Thymus (tissue), 11 donors: ENCODE results near the gene PER1. TPM values are rescaled to one million over a fixed set of nuclear protein-coding genes. Genes with fewer than 3 reads are reported as not detected.
A peak's percentile ranks its signal among the peaks of the same experiment; 100 is the strongest.

Experiments used
- DNase-seq, 9 donors: peaks; one replicate each; pipeline ENCODE4 v3.0.0-alpha.2; 2013; ENCODE audit warnings: low spot score in 9 of 9, low read depth in 6 of 9, missing footprints in 1 of 9
- H3K27ac ChIP-seq, 2 donors: one replicate each; pipeline ENCODE4 v1.5.1; 2013; ENCODE audit warnings: control low read depth in 1 of 2, low read depth in 1 of 2, low read length in 1 of 2, mild to moderate bottlenecking in 1 of 2, moderate library complexity in 1 of 2
- H3K27me3 ChIP-seq, 2 donors: one replicate each; pipeline ENCODE4 v1.5.1; 2013; ENCODE audit warnings: low read length in 1 of 2; ENCODE audit not compliant: control insufficient read depth in 2 of 2, insufficient read depth in 1 of 2
- H3K36me3 ChIP-seq, 2 donors: one replicate each; pipeline ENCODE4 v1.5.1; 2013; ENCODE audit warnings: low read length in 1 of 2, mild to moderate bottlenecking in 1 of 2, moderate library complexity in 1 of 2; ENCODE audit not compliant: control insufficient read depth in 2 of 2, insufficient read depth in 2 of 2
- H3K4me1 ChIP-seq, 2 donors: one replicate each; pipeline ENCODE4 v1.5.1; 2013; ENCODE audit warnings: low read length in 2 of 2; ENCODE audit not compliant: control insufficient read depth in 2 of 2, insufficient read depth in 2 of 2
- H3K4me3 ChIP-seq, 2 donors: one replicate each; pipeline ENCODE4 v1.5.1; 2013; ENCODE audit warnings: low read length in 2 of 2, control low read depth in 1 of 2, mild to moderate bottlenecking in 1 of 2
- H3K9me3 ChIP-seq, 2 donors: one replicate each; pipeline ENCODE4 v1.5.1; 2013; ENCODE audit warnings: low read length in 1 of 2, mild to moderate bottlenecking in 1 of 2; ENCODE audit not compliant: control insufficient read depth in 2 of 2, insufficient read depth in 1 of 2
- WGBS: extraction: QIAGEN DNeasy Blood & Tissue Kit; methylation state at CpG from one replicate; pipeline ENCODE4 v1.1.7; 2013; 5-methylcytosine and 5-hydroxymethylcytosine counted together
- polyA plus RNA-seq: library from polyadenylated mRNA; stranded (reverse); fragments of 200-250 nt; gene quantifications from one replicate; pipeline ENCODE4 v1.2.3, GENCODE V29; 2013
- total RNA-seq: library from RNA; stranded (reverse); fragments of 120-200 nt; gene quantifications from one replicate; pipeline ENCODE4 v1.2.4, GENCODE V29; 2013
- donor health status: healthy.

Gene PER1
- total and polyA plus RNA-seq, 2 donors = 4.2 to 71.9 TPM

DNA sequence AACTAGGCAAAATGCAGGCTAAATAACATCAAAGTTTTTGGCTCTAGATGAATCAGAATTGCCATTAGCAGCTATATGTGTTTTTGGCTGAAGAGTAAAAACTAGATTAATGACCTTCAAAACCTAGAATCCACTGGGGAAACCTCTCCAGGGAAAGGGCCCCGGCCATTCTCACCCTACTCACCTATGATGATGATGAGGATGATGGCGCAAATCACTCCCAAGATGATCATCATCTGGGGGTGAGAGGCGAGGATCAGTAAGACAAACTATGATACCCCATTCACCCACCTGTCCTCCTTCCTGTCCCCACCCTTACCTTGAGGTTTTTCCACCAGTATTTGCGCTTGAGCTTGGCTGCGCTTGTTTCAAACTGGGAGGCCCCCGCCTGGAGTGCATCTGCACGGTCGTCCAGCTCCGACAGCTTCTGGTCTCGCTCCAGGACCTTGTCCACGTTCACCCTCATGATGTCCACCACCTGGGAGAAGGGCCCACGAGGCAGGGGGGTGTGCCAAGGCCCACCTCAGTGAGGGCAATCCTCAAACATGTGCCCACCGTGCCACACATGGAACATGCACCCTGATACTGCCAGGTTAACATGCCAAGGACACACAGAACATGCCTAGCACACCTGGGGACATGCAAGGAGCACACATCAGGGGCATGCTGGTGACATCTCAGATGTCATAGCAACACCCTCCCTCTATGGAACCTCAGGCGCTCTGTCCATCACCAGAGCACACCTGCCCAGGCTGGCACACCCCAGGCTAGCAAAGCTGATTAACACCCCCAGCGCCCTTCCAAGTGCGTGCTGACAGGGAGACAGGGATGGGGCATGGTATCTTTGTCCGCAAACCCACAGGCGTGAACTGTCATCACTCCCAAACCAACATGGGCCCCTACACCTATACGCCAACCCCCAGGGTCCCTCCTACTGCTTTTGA, 9.4 kb upstream of the PER1 start:
- 87% methylated on average over 19 of the region's 19 CpGs for WGBS
- no peak for DNase-seq
- Histone ChIP-seq H3K9me3 (peaks cover 0 to 6% of the 10 kb centered on the region in 2 donors), H3K4me3 (peak overlapping the region; percentile 98 to 100), H3K27me3 (no peaks in the 10 kb centered on the region), H3K4me1 (peaks cover 38 to 71% of the 10 kb centered on the region in 2 donors), H3K27ac (peak overlapping the region; percentile 87 to 99), H3K36me3 (peaks cover 26 to 31% of the 10 kb centered on the region in 2 donors)

DNA sequence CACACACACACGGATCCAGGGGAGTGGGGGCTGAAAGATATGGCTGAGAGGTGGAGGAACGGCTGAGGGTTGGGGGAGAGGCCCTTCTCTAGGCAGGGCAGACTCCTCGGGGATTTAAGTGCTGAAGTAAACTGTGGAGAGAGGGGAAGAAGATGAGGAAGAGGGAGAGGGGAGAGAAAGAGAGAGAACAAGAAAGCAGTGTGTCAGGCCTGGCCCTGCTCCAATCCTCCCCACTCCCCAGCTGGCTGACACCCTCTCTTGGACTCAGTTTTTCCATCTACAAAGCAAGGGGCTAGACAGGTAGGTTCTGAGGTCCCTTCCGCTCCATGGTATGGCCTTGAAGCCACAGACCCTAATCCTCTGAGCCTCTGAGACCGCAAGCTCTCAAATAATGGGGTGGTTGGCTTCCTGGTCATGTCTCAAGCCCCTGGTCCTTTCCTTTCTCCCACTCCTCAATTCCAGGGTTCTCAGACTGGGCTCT, 8.6 kb upstream of the PER1 start:
- DNase-seq = no peak

DNA sequence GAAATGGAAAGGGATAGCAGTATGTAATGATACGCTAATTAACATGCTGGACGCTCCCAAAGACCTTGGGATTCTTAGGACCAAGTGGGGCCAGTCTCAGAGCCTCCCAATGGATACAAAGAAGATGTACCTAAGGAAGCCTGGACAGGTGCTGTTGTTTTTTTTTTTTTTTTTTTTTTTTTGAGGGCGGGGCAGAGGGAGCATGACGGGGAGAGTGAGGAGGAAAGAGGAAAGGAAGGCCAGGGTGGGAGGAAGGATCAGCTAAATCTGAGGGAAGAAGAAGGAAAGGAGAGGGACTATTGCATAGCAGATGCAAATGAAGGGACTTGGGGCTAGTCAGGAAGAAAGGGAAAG, 8.0 kb upstream of the PER1 start:
- peak overlapping the region in 1 of 2 donors; percentile 21 for H3K27ac ChIP-seq
- peaks cover 46 to 81% of the 10 kb centered on the region in 2 donors for H3K4me1 ChIP-seq

More for the DNA sequence above, 8.6 kb upstream of the PER1 start:
- no peaks in the 10 kb centered on the region for H3K27me3 ChIP-seq
- peaks cover 0 to 6% of the 10 kb centered on the region in 2 donors for H3K9me3 ChIP-seq
- no peak overlapping the region for H3K4me3 ChIP-seq
- WGBS = 91% methylated on average over 5 of the region's 5 CpGs
- H3K4me1 ChIP-seq = peaks cover 40 to 76% of the 10 kb centered on the region in 2 donors
- H3K36me3 ChIP-seq = peaks cover 26 to 31% of the 10 kb centered on the region in 2 donors
- no peak overlapping the region for H3K27ac ChIP-seq

DNA sequence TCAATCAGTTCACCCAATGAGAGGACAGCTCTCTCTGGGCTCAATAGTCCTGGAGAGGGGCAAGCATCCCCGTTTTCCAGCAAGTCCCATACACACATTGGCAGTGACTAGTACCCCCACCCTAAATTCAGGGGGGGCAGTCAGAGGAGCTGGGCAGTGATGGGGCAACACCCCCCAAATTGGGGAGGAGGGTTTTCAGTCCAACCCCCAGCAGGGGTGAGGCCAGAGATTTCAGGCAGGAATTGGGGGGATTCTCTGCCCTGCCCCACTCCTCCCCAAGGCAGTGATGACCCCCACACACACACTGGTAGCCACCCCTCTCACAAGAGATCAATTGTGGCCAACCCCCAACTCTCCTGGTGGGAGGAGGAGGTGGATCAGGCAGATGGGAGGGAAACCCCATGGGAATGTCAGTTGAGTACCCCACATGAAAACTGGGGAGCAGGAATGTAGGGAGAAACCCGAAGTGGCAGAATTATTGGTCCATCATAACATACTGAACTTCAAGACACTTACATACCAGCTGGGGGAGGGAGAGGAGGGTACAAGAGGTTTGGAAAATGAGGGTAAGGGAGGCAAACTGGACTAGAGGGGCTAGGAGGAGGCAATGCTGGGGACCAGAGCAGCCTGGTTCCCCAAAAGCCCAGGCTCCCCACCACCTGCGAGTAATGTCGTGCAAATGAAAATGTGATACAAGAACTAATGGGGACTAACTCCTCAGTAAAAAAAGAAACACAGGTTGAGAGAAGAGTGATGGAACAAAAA, 7.4 kb upstream of the PER1 start:
- Histone ChIP-seq H3K4me3 (no peak overlapping the region), H3K36me3 (peaks cover 26 to 31% of the 10 kb centered on the region in 2 donors), H3K27ac (peak overlapping the region in 1 of 2 donors; percentile 55), H3K4me1 (peaks cover 50 to 81% of the 10 kb centered on the region in 2 donors), H3K9me3 (peaks cover 0 to 6% of the 10 kb centered on the region in 2 donors), H3K27me3 (no peaks in the 10 kb centered on the region)
- 95% methylated on average over 4 of the region's 4 CpGs for WGBS
- no peak for DNase-seq

More for the DNA sequence above, 8.0 kb upstream of the PER1 start:
- H3K36me3 ChIP-seq = peaks cover 26 to 31% of the 10 kb centered on the region in 2 donors
- DNase-seq = no peak
- H3K27me3 ChIP-seq = no peaks in the 10 kb centered on the region
- 91% methylated on average over 4 of the region's 4 CpGs for WGBS
- peaks cover 0 to 6% of the 10 kb centered on the region in 2 donors for H3K9me3 ChIP-seq
- H3K4me3 ChIP-seq = no peak overlapping the region

DNA sequence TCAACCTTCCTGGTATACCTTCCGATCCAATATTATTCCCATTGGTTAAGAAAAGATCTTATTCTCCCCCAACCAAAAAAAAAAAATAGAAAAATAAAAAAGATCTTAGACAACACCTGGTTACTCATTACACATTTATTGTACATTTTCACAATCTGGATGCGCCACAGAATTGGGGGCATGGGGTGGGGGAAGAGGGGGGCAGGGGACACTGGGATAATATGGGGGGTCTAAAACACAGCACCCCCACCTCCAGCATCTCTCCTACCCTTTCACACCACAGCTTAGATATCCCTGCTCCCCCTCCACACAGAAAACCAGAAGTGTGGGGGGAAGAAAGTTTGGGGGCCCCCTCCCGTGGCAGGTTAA, 6.8 kb upstream of the PER1 start:
- no peak overlapping the region for H3K4me3 ChIP-seq
- peaks cover 50 to 81% of the 10 kb centered on the region in 2 donors for H3K4me1 ChIP-seq
- no peaks in the 10 kb centered on the region for H3K27me3 ChIP-seq
- 73% methylated on average over 3 of the region's 3 CpGs for WGBS
- H3K9me3 ChIP-seq = peaks cover 0 to 3% of the 10 kb centered on the region in 2 donors
- peak overlapping the region; percentile 34 to 87 for H3K27ac ChIP-seq
- no peak for DNase-seq
- H3K36me3 ChIP-seq = peaks cover 26 to 31% of the 10 kb centered on the region in 2 donors

DNA sequence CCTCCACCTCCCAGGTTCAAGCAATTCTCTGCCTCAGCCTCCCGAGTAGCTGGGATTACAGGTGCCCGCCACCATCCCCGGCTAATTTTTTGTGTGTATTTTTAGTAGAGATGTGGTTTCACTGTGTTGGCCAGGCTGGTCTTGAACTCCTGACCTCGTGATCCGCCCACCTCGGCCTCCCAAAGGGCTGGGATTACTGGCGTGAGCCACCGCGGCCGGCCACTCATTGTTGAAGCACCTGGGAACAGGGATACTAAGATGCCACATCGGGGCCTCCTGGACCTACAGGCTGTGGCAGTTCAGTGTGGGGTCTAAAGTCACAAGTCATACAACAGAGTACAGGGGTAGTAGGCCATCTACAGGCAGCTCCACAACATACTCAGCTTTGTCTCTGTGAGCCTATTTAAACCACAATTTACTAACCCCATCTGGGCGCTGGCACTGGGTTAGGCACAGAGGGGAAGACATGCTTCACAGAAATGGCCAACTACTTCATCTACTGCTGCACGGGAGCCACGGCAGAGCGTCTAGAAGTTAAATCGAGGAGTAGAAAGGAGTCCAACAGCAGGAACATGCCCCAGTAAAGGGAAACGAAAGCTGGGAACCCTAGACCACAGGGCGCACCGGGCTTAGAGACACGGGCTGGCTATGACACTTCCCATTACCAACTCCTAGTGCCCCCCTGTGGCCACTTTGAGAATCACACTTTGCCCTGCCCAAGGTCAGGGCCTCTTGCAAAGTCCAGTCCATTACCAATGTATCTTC, 6.2 kb upstream of the PER1 start:
- Histone ChIP-seq H3K27me3 (no peaks in the 10 kb centered on the region), H3K4me3 (no peak overlapping the region), H3K36me3 (peaks cover 26 to 31% of the 10 kb centered on the region in 2 donors), H3K4me1 (peaks cover 46 to 81% of the 10 kb centered on the region in 2 donors), H3K27ac (peak overlapping the region; percentile 73 to 87), H3K9me3 (peaks cover 0 to under 1% of the 10 kb centered on the region in 2 donors)
- WGBS = 60% methylated on average over 20 of the region's 20 CpGs
- peak in 5 of 9 donors; percentile 67 to 89 (median 81) for DNase-seq

DNA sequence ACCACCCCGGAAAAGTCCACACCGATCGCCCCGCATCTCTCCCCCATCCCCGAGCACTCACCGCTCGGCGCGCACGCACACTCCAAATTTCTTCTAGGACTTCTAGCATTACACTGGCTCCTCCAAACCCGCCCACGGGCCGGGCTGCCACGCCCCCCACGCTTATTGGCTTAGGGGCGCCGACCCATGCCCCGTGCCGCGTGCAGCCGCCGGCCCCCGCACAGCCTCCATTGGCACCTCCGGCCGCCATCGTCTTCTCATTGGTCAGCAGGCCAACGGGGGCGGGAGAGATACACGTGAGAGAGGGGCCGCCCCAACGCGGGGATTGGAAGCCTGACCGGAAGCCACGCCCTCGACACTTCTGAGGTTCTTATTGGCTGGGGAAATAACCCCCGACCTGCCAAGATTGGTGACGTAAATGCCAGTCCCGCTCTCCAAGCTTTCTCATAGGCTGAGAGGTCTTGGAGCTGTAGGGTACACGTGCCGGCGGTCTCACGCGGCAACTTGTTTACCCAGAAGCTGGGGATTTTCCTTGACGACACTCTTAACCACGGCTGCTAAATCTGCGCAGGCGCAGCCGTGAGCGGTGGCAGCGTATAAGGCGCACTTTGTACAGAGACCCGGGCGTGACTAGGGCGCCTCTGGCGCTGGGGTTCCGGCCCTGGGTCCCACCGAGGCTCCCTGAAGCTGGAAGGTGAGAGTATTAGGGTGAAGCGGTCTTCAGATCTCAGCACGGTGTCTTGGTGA, 4.2 kb upstream of the PER1 start:
- peak; percentile 97 to 100 (median 100) for DNase-seq
- Histone ChIP-seq H3K27me3 (no peaks in the 10 kb centered on the region), H3K4me3 (peak overlapping the region; percentile 53), H3K36me3 (peaks cover 22 to 27% of the 10 kb centered on the region in 2 donors), H3K27ac (peak overlapping the region; percentile 94 to 99), H3K9me3 (no peaks in the 10 kb centered on the region), H3K4me1 (peaks cover 40 to 89% of the 10 kb centered on the region in 2 donors)
- under 1% methylated on average over 59 of the region's 59 CpGs for WGBS

DNA sequence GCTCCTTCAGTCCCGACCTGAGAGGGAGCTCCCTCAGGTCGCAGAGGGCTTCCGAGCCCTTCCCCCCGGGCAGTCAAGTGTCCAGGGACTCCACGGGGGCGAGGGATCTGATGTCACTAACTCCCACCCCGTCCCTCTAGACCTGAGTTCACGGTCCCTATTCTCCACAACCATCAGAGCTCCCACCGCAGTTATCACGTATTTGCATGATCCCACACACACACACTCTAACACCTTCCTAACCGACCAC, 3.7 kb upstream of the PER1 start:
- Histone ChIP-seq H3K36me3 (peaks cover 17 to 22% of the 10 kb centered on the region in 2 donors), H3K9me3 (no peaks in the 10 kb centered on the region), H3K27ac (peak overlapping the region; percentile 91 to 94), H3K27me3 (no peaks in the 10 kb centered on the region), H3K4me3 (peak overlapping the region; percentile 53), H3K4me1 (peaks cover 39 to 87% of the 10 kb centered on the region in 2 donors)
- whole genome bisulfite sequencing = 6% methylated on average over 11 of the region's 11 CpGs
- DNase-seq = no peak
